ENCODE results near the gene NEUROD2. TPM values are rescaled to one million over a fixed set of nuclear protein-coding genes. Genes with fewer than 3 reads are reported as not detected.

Gene NEUROD2
- total RNA-seq, 1 experiment from 2014 or later = not detected

DNA sequence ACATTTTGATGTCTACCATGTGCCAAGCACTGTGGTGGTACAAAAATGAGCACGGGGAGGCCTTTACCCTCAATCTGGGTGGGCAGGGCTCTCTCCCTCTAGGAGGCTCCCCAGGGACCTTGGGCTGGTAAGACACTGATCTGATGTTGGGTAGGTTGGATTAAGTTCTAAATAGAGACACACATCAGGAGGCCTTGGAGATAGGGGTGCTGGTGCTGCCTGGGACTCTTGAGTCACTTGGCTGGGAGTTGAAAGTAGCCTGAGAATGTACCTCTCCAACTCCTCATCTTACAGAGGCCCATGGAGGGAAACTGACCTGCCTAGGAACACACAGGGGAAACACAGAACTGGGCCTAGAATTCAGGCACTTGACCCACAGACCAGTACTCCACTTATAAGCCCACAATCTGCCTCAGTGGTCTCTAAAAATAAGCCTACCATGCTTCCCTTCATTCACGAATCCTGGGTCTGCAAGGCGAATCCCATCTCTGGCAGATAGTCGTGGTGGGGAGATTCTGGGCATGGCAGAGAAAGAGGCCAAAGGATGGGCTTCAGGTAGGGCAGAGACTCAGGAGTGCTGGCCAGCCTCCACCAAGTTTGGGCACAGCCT is 1.8 kb upstream of the NEUROD2 start:
- Histone ChIP-seq H3K4me2 (ENCODE audit: low read length) (no peak overlapping the region), H3K27me3 (ENCODE audit: low read length) (peaks cover 29% of the 10 kb centered on the region), H3K9me2 (replicated peaks; ENCODE audit: low read length) (no peaks in the 10 kb centered on the region), H3K9ac (ENCODE audit: low read length) (no peak overlapping the region), H3K36me3 (ENCODE audit: low read depth, low read length) (no peaks in the 10 kb centered on the region), H4K20me1 (ENCODE audit: low read length) (no peaks in the 10 kb centered on the region), H3K9me3 (ENCODE audit: low read length) (no peaks in the 10 kb centered on the region), H3K4me1 (ENCODE audit: insufficient read depth, low read length) (no peaks in the 10 kb centered on the region; the same call in 1 of the 2 replicates), H3K79me2 (ENCODE audit: low read length) (no peaks in the 10 kb centered on the region), H3K4me3 (ENCODE audit: low read length) (no peak overlapping the region), H3F3A (ENCODE audit: low read length, unreplicated experiment) (no peaks in the 10 kb centered on the region), H3K27ac (ENCODE audit: low read length) (no peak overlapping the region), H2AFZ (ENCODE audit: low read length) (no peak overlapping the region)
- POLR2A ChIA-PET (ENCODE audit: unreplicated experiment) = no interaction called here
- no peak for DNase-seq
- BruUV-seq (replicated peaks) = no TSS peak
- TF ChIP-seq EZH2phosphoT487 (IDR thresholded peaks at IDR 0.05; ENCODE audit: borderline replicate concordance, low read length) (no peak), CTCF (conservative IDR thresholded peaks at IDR 0.05; ENCODE audit: low read depth, low read length) (no peak), EZH2 (IDR thresholded peaks at IDR 0.05; ENCODE audit: low read length, unreplicated experiment) (no peak)
- intact Hi-C loops (cut with micrococcal nuclease) = no loop called here
- CTCF ChIA-PET = no interaction called here
- ATAC-seq = no peak

- H3F3A ChIP-seq (ENCODE audit: low read length, unreplicated experiment) = no peaks in the 10 kb centered on the region
- intact Hi-C loops (cut with micrococcal nuclease) = no loop called here
- H4K20me1 ChIP-seq (ENCODE audit: low read length) = no peaks in the 10 kb centered on the region
- no TSS peak for BruUV-seq (replicated peaks)
- no peak overlapping the region for H3K9ac ChIP-seq (ENCODE audit: low read length)
- H3K27ac ChIP-seq (ENCODE audit: low read length) = no peak overlapping the region
- ATAC-seq (no peak), DNase-seq (no peak)
- H3K4me3 ChIP-seq (ENCODE audit: low read length) = no peak overlapping the region
- ChIA-PET POLR2A (ENCODE audit: unreplicated experiment) (no interaction called here), CTCF (no interaction called here)
- no peaks in the 10 kb centered on the region; the same call in 1 of the 2 replicates for H3K4me1 ChIP-seq (ENCODE audit: insufficient read depth, low read length)
- H3K9me3 ChIP-seq (ENCODE audit: low read length) = no peaks in the 10 kb centered on the region
- H3K79me2 ChIP-seq (ENCODE audit: low read length) = no peaks in the 10 kb centered on the region
- H3K36me3 ChIP-seq (ENCODE audit: low read depth, low read length) = no peaks in the 10 kb centered on the region
- no peak overlapping the region for H3K4me2 ChIP-seq (ENCODE audit: low read length)
- no peaks in the 10 kb centered on the region for H3K9me2 ChIP-seq (replicated peaks; ENCODE audit: low read length)
- TF ChIP-seq EZH2phosphoT487 (IDR thresholded peaks at IDR 0.05; ENCODE audit: borderline replicate concordance, low read length) (no peak), CTCF (conservative IDR thresholded peaks at IDR 0.05; ENCODE audit: low read depth, low read length) (no peak), EZH2 (IDR thresholded peaks at IDR 0.05; ENCODE audit: low read length, unreplicated experiment) (no peak)
- no peak overlapping the region for H2AFZ ChIP-seq (ENCODE audit: low read length)
- peaks cover 39% of the 10 kb centered on the region for H3K27me3 ChIP-seq (ENCODE audit: low read length)
These were observed 642 bp upstream of the NEUROD2 start for GRCh38 chr17:39608142-39608981.

Data from PC-3 (cell line).